ENCODE measurements around the gene ZNF497. TPM values are rescaled to one million over a fixed set of nuclear protein-coding genes. Genes with fewer than 3 reads are reported as not detected.
"Not testable (repeated sequence)": the region's sequence is repeated elsewhere in the genome, so short reads cannot be mapped to it uniquely, and the experiment has no call there.

The ZNF497 gene
- total and polyA plus RNA-seq, 4 experiments from 2014 or later, result 0.46 to 2.0 (median 1.5) TPM

DNA sequence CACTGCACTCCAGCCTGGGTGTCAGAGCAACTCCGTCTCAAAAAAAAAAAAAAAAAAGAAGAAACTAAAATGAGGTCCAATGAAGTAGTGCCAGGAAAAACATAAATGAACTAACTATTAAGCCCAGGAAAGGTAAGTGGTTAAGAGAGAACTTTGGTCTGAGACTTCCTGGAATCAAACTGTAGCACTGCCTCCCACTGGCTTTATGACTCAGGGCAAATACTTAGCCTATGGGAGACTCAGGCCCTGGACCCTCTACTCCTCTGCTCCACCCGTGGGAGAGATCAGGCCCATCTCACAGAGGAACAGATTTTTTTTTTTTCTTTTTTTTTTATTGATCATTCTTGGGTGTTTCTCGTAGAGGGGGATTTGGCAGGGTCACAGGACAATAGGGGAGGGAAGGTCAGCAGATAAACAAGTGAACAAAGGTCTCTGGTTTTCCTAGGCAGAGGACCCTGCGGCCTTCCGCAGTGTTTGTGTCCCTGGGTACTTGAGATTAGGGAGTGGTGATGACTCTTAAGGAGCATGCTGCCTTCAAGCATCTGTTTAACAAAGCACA, 41.4 kb upstream of the ZNF497 start:
- intact Hi-C loops (cut with micrococcal nuclease); H3K36me3 ChIP-seq (ENCODE audit: insufficient read depth, low read length); H3K27me3 Mint-ChIP-seq; H3K27ac ChIP-seq (ENCODE audit: low read depth, low read length); H3K4me3 ChIP-seq (ENCODE audit: low read length in 2 of 2); H3K27me3 ChIP-seq (ENCODE audit: insufficient read depth, low read length); H3K36me3 Mint-ChIP-seq; H3K9me3 Mint-ChIP-seq; H3K9me3 ChIP-seq (ENCODE audit: control insufficient read depth in 1 of 2, low read length in 2 of 2); DNase-seq; H3K4me3 Mint-ChIP-seq: not testable (repeated sequence)
- H3K4me1 ChIP-seq (ENCODE audit: insufficient read depth, low read length), result peaks cover 35% of the 10 kb centered on the region
- POLR2A ChIA-PET (ENCODE audit: partially characterized antibody), result interaction anchor here (1.0 kb wide), 1 partner anchor 18 kb away, joined by 3 read pairs; no protein-coding TSS in a partner anchor
- Mint-ChIP-seq H3K27ac (peak overlapping the region in 2 of 7 donors; percentile 12 to 19), H3K4me1 (peaks cover 16 to 46% (median 31%) of the 10 kb centered on the region in 4 donors)
- CTCF ChIA-PET (ENCODE audit: partially characterized antibody), result interaction anchor here (1.6 kb wide), 1 partner anchor 40 kb away, joined by 3 read pairs; no protein-coding TSS in a partner anchor

DNA sequence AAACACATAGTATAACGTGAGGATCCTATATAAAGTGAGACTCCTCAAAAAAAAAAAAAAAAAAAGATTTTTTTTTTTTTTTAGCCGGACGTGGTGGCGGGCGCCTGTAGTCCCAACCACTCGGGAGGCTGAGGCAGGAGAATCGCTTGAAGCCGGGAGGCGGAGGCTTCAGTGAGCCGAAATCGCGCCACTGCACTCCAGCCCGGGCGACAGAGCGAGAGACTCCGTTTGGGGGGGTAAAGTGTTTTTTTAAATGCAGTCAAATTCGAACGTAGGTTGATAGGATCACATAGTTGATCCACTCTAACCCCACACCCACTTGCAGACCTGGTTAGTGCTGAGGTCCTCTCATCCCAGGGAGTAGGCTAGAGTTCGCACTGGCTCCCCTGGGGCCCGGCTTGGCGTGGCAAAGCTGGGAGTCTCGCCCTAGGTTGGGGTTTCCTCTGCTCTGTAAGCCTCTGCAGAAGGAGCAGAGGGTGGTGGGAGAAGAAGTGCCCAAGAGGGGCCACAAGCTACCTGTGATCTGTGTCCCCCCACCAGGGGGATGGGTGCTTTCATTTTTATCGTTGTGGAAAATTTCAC, 39.4 kb upstream of the ZNF497 start:
- no peak for DNase-seq
- CTCF ChIA-PET (ENCODE audit: partially characterized antibody), result interaction anchor here (1.6 kb wide), 1 partner anchor 42 kb away, joined by 3 read pairs; no protein-coding TSS in a partner anchor
- Mint-ChIP-seq H3K36me3 (peaks cover 0 to 3% of the 10 kb centered on the region in 2 donors), H3K27ac (peak overlapping the region in 4 of 7 donors; percentile 31 to 97 (median 93)), H3K4me1 (peaks cover 8 to 27% (median 15%) of the 10 kb centered on the region in 4 donors), H3K4me3 (peak overlapping the region in 6 of 8 donors; percentile 26 to 97 (median 91)), H3K9me3 (peaks cover 0 to 3% (median 0%) of the 10 kb centered on the region in 8 donors), H3K27me3 (peaks cover 6 to 9% of the 10 kb centered on the region in 2 donors)
- intact Hi-C loops (cut with micrococcal nuclease), result loop anchor here (1.0 to 2.0 kb wide), 11 partner anchors 15 to 219 kb away; partner anchors contain the start of genes ERVK3-1, MZF1, RPS5 and ZNF132
- Histone ChIP-seq H3K36me3 (ENCODE audit: insufficient read depth, low read length) (no peaks in the 10 kb centered on the region), H3K9me3 (ENCODE audit: control insufficient read depth in 1 of 2, low read length in 2 of 2) (no peaks in the 10 kb centered on the region), H3K27ac (ENCODE audit: low read depth, low read length) (peak overlapping the region; percentile 74), H3K4me3 (ENCODE audit: low read length in 2 of 2) (peak overlapping the region; percentile 43 to 46), H3K4me1 (ENCODE audit: insufficient read depth, low read length) (peaks cover 23% of the 10 kb centered on the region), H3K27me3 (ENCODE audit: insufficient read depth, low read length) (peaks cover 6% of the 10 kb centered on the region)
- POLR2A ChIA-PET (ENCODE audit: partially characterized antibody), result interaction anchor here (1.0 kb wide), 1 partner anchor 54 kb away, joined by 4 read pairs; no protein-coding TSS in a partner anchor

DNA sequence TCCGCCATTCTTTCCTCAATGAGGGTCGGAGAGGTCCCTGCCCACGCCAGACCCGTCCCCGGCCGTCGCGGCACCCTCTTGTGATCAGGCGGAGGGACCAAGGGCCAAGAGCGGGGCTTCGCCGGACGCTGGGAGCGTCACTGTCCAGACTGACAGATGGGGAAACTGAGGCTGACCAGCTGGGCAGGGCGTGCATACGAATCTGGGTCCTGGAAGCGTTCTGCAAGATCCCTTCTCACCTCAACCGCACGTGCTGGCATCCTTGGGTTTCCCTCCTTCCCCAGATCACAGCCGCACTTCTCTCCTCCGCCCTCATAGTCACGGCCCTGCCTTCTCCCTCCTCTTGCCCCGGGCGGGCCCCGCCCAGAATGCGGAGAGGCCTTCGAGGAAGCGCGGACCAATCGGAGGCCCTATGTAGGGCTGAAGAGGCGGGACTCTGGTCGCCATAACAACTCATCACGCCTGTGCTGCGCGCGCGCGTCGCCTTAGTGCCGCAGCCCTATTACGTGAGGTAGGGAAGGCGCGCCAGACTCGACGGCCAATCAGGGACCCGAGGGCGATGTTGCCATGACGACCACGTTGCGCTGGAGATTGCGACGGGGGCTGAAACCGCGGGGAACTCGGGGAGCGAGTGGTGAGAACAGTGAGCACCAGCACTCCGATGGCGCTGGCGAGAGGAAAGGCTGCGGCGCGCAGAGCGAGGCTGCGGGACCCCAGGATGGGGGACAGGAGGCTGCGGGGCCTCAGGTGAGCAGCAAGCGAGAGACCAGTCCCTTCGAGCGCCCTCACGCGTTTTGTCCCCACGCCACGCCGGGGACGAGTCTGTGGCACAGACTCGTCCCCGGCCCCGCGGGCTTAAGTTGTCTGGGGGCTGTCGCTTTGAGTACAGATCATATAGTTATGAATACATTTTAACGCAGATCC, 38.6 kb upstream of the ZNF497 start:
- intact Hi-C loops (cut with micrococcal nuclease), result loop anchor here (1.0 to 2.0 kb wide), 11 partner anchors 14 to 218 kb away; partner anchors contain the start of genes ERVK3-1, MZF1, RPS5 and ZNF132
- H3K4me3 ChIP-seq (ENCODE audit: low read length in 2 of 2), result peak overlapping the region; percentile 57 to 59
- Mint-ChIP-seq H3K36me3 (peaks cover 0 to 3% of the 10 kb centered on the region in 2 donors), H3K4me1 (peaks cover 5 to 20% (median 10%) of the 10 kb centered on the region in 4 donors), H3K27me3 (peaks cover 6 to 9% of the 10 kb centered on the region in 2 donors), H3K27ac (peak overlapping the region; percentile 89 to 99 (median 97)), H3K4me3 (peak overlapping the region; percentile 87 to 97 (median 91)), H3K9me3 (peaks cover 0 to 4% (median 0%) of the 10 kb centered on the region in 8 donors)
- H3K4me1 ChIP-seq (ENCODE audit: insufficient read depth, low read length), result peaks cover 20% of the 10 kb centered on the region
- POLR2A ChIA-PET (ENCODE audit: partially characterized antibody), result interaction anchor here (0.9 to 2.0 kb wide), 6 partner anchors 7 to 56 kb away, joined by 3 to 7 read pairs (median 4); partner anchors contain the start of genes ZNF132 and ZNF584
- peak overlapping the region; percentile 74 for H3K27ac ChIP-seq (ENCODE audit: low read depth, low read length)
- DNase-seq, result peak; percentile 98 to 100 (median 99)
- no peaks in the 10 kb centered on the region for H3K36me3 ChIP-seq (ENCODE audit: insufficient read depth, low read length)
- no peaks in the 10 kb centered on the region for H3K9me3 ChIP-seq (ENCODE audit: control insufficient read depth in 1 of 2, low read length in 2 of 2)
- CTCF ChIA-PET (ENCODE audit: partially characterized antibody), result no interaction called here
- H3K27me3 ChIP-seq (ENCODE audit: insufficient read depth, low read length), result peaks cover 8% of the 10 kb centered on the region

DNA sequence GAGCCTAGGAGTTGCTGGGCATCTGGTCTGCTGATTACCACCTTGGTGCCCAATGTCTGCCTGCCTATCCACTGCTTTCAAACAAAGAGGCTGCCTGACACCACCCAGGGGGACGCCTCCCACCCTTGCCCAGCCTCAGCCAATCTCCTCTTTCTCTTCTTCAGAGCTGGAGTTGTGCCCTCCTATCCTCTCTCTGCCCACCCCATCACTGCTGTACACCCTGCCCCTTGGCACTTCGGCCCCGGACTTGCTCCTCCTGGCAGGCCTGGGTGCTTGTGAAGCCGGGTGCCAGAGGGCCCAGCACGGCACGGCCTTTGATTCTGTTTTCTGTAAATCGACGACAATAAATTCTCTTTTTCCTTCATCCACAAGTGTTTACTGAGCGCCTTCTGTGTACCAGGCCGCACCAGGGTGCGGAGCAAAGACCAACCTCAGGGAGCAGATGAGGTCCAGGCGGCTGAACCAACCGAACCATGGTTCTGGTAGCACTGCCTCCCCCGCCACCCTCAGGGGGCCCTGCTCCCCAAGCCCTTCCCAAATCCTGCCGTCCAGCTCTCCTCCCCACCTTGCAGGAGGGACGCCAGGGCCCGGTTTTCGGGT, 37.9 kb upstream of the ZNF497 start:
- intact Hi-C loops (cut with micrococcal nuclease), result loop anchor here (2.0 kb wide), 2 partner anchors 74 to 218 kb away; partner anchors contain the start of genes ZNF274 and ZSCAN22
- Mint-ChIP-seq H3K27me3 (peaks cover 7 to 9% of the 10 kb centered on the region in 2 donors), H3K36me3 (peaks cover 0 to 3% of the 10 kb centered on the region in 2 donors), H3K4me1 (peaks cover 5 to 20% (median 10%) of the 10 kb centered on the region in 4 donors), H3K27ac (peak overlapping the region in 3 of 7 donors; percentile 89 to 99 (median 97)), H3K4me3 (peak overlapping the region; percentile 87 to 97 (median 91)), H3K9me3 (peaks cover 0 to 5% (median 0%) of the 10 kb centered on the region in 8 donors)
- Histone ChIP-seq H3K4me1 (ENCODE audit: insufficient read depth, low read length) (peaks cover 24% of the 10 kb centered on the region), H3K27me3 (ENCODE audit: insufficient read depth, low read length) (peaks cover 11% of the 10 kb centered on the region), H3K27ac (ENCODE audit: low read depth, low read length) (peak overlapping the region; percentile 74), H3K4me3 (ENCODE audit: low read length in 2 of 2) (peak overlapping the region; percentile 57 to 59), H3K9me3 (ENCODE audit: control insufficient read depth in 1 of 2, low read length in 2 of 2) (no peaks in the 10 kb centered on the region), H3K36me3 (ENCODE audit: insufficient read depth, low read length) (no peaks in the 10 kb centered on the region)
- ChIA-PET POLR2A (ENCODE audit: partially characterized antibody) (interaction anchor here (0.9 to 2.0 kb wide), 6 partner anchors 8 to 55 kb away, joined by 3 to 7 read pairs (median 4); partner anchors contain the start of genes ZNF132 and ZNF584), CTCF (ENCODE audit: partially characterized antibody) (no interaction called here)
- no peak for DNase-seq

DNA sequence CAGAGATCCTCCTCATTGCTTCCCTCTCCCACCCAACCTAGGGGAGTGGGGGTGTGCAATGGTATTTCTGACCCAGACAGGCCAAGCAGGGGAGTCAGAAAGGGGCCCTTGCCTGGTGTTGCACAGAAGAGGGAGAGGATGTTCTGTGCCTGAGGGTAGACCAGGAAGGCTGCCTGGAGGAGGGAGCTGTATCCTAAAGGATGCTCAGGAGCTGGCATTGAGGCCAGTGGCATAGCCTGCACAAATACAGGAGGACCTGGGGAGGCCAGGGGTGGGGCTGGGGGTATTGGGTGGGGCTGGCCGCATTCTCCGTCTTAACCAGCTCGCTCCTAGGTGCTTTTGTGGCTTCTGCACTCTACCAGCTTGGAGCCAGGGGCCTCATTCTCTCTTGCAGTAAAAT, 37.4 kb upstream of the ZNF497 start:
- Mint-ChIP-seq H3K27ac (peak overlapping the region in 5 of 7 donors; percentile 10 to 71 (median 42)), H3K36me3 (peaks cover 2 to 4% of the 10 kb centered on the region in 2 donors), H3K9me3 (peaks cover 0 to 5% (median 0%) of the 10 kb centered on the region in 8 donors), H3K27me3 (peaks cover 7 to 9% of the 10 kb centered on the region in 2 donors), H3K4me3 (peak overlapping the region in 3 of 8 donors; percentile 52 to 66 (median 57)), H3K4me1 (peaks cover 5 to 20% (median 10%) of the 10 kb centered on the region in 4 donors)
- peaks cover 3% of the 10 kb centered on the region for H3K36me3 ChIP-seq (ENCODE audit: insufficient read depth, low read length)
- POLR2A ChIA-PET (ENCODE audit: partially characterized antibody), result interaction anchor here (0.9 to 2.0 kb wide), 6 partner anchors 9 to 55 kb away, joined by 3 to 7 read pairs (median 4); partner anchors contain the start of genes ZNF132 and ZNF584
- CTCF ChIA-PET (ENCODE audit: partially characterized antibody), result no interaction called here
- peaks cover 24% of the 10 kb centered on the region for H3K4me1 ChIP-seq (ENCODE audit: insufficient read depth, low read length)
- no peak overlapping the region for H3K27ac ChIP-seq (ENCODE audit: low read depth, low read length)
- DNase-seq, result no peak
- H3K9me3 ChIP-seq (ENCODE audit: control insufficient read depth in 1 of 2, low read length in 2 of 2), result no peaks in the 10 kb centered on the region
- peaks cover 11% of the 10 kb centered on the region for H3K27me3 ChIP-seq (ENCODE audit: insufficient read depth, low read length)
- H3K4me3 ChIP-seq (ENCODE audit: low read length in 2 of 2), result no peak overlapping the region
- intact Hi-C loops (cut with micrococcal nuclease), result loop anchor here (2.0 kb wide), 2 partner anchors 73 to 217 kb away; partner anchors contain the start of genes ZNF274 and ZSCAN22

DNA sequence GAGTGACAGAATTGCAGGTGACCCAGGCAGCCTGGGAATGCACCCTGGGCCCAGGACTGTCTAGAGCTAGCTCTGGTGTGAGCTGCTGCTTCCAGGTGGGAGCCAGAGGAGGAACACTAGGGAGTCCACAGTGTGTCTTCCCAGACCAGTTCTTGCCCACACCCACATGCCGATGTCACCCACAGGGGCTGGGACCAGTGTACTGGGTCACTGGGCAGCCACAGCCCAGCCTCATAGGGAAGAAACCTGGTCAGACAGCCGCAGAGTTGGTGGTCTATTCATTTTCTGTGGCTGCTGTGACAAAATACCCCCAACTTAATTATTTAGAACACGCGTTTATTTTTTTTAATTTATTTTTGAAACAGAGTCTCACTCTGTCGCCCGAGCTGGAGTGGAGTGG, 36.0 kb upstream of the ZNF497 start:
- Mint-ChIP-seq H3K9me3 (peaks cover 0 to 5% (median 0%) of the 10 kb centered on the region in 8 donors), H3K4me1 (peaks cover 6 to 23% (median 12%) of the 10 kb centered on the region in 4 donors), H3K27ac (no peak overlapping the region), H3K4me3 (no peak overlapping the region), H3K27me3 (peaks cover 7 to 9% of the 10 kb centered on the region in 2 donors), H3K36me3 (peaks cover 14 to 18% of the 10 kb centered on the region in 2 donors)
- no peak for DNase-seq
- intact Hi-C loops (cut with micrococcal nuclease), result no loop called here
- Histone ChIP-seq H3K4me1 (ENCODE audit: insufficient read depth, low read length) (peaks cover 24% of the 10 kb centered on the region), H3K4me3 (ENCODE audit: low read length in 2 of 2) (no peak overlapping the region), H3K27me3 (ENCODE audit: insufficient read depth, low read length) (peaks cover 11% of the 10 kb centered on the region), H3K36me3 (ENCODE audit: insufficient read depth, low read length) (peaks cover 17% of the 10 kb centered on the region), H3K27ac (ENCODE audit: low read depth, low read length) (no peak overlapping the region), H3K9me3 (ENCODE audit: control insufficient read depth in 1 of 2, low read length in 2 of 2) (no peaks in the 10 kb centered on the region)
- ChIA-PET CTCF (ENCODE audit: partially characterized antibody) (no interaction called here), POLR2A (ENCODE audit: partially characterized antibody) (no interaction called here)

Measured in CD4-positive, alpha-beta memory T cell (primary cell).